HL-60 (cell line): ENCODE measurements around the gene MORC4.
"Not testable (repeated sequence)": the region's sequence is repeated elsewhere in the genome, so short reads cannot be mapped to it uniquely, and the experiment has no call there.

Experiments
- DNase-seq, 2 experiments: peaks; one replicate each; pipeline ENCODE4 v3.0.0-alpha.2; 2010 to 2020; ENCODE audit warnings: low read depth in 1 of 2, low spot score in 1 of 2
- H3K27ac ChIP-seq: fragments of 250-450 bp; sonication (Bioruptor Pico); replicated peaks from 2 replicates; pipeline ENCODE4 v1.5.1; 2020; ENCODE audit warnings: mild to moderate bottlenecking, moderate library complexity
- H3K27me3 ChIP-seq: fragments of 250-450 bp; sonication (Bioruptor Pico); 2 replicates; pipeline ENCODE4 v1.5.1; 2021; ENCODE audit warnings: mild to moderate bottlenecking, moderate library complexity; ENCODE audit not compliant: insufficient read depth, poor library complexity, severe bottlenecking
- H3K4me3 ChIP-seq: replicated peaks from 2 replicates; pipeline ENCODE4 v1.5.1; 2011; ENCODE audit warnings: mild to moderate bottlenecking, control low read depth, low read length; ENCODE audit not compliant: insufficient read depth
- GABPA ChIP-seq: IDR thresholded peaks from 2 replicates; pipeline ENCODE4 v1.6.1; 2012; ENCODE audit warnings: low read depth
- POLR2AphosphoS5 ChIP-seq: IDR thresholded peaks from 2 replicates; pipeline ENCODE4 v1.6.1; 2012; ENCODE audit warnings: low read depth
- SPI1 ChIP-seq: IDR thresholded peaks from 2 replicates; pipeline ENCODE4 v1.6.1; 2012; ENCODE audit warnings: low read depth, mild to moderate bottlenecking, borderline replicate concordance
- TF ChIP-seq, protein P1 (sequence below): IDR thresholded peaks from 2 replicates; pipeline ENCODE4 v1.6.1; 2012; ENCODE audit warnings: low read depth; ENCODE audit not compliant: insufficient replicate concordance
- TF ChIP-seq, protein P2 (sequence below): IDR thresholded peaks from one replicate; pipeline ENCODE4 v1.5.1; 2011; ENCODE audit warnings: low read length, control low read depth, inconsistent platforms; ENCODE audit not compliant: insufficient read depth

MORC4 gene

DNA sequence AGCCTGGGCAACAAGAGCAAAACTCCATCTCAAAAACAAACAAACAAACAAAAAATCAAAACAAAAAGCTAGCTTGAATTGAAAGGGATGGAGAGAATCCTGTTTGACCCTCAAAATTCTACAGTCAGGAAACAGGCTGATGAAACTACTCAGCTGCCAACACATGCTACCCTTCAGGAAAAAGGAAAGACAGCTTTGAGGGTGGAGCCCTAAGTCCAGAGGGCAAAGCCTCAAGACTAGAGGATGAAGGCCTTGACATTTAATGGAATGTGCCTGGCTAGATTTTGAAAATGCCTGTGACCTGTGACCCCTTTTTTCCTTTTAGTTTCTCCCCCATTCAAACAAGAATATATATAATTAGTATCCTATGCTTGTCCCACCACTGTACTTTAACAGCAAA lies 27.1 kb downstream of the MORC4 start:
- Histone ChIP-seq H3K4me3 (no peak overlapping the region), H3K27ac (no peak overlapping the region), H3K27me3 (no peaks in the 10 kb centered on the region)
- no peak for DNase-seq
- TF ChIP-seq POLR2AphosphoS5, result no peak
- TF ChIP-seq, protein P1, sequence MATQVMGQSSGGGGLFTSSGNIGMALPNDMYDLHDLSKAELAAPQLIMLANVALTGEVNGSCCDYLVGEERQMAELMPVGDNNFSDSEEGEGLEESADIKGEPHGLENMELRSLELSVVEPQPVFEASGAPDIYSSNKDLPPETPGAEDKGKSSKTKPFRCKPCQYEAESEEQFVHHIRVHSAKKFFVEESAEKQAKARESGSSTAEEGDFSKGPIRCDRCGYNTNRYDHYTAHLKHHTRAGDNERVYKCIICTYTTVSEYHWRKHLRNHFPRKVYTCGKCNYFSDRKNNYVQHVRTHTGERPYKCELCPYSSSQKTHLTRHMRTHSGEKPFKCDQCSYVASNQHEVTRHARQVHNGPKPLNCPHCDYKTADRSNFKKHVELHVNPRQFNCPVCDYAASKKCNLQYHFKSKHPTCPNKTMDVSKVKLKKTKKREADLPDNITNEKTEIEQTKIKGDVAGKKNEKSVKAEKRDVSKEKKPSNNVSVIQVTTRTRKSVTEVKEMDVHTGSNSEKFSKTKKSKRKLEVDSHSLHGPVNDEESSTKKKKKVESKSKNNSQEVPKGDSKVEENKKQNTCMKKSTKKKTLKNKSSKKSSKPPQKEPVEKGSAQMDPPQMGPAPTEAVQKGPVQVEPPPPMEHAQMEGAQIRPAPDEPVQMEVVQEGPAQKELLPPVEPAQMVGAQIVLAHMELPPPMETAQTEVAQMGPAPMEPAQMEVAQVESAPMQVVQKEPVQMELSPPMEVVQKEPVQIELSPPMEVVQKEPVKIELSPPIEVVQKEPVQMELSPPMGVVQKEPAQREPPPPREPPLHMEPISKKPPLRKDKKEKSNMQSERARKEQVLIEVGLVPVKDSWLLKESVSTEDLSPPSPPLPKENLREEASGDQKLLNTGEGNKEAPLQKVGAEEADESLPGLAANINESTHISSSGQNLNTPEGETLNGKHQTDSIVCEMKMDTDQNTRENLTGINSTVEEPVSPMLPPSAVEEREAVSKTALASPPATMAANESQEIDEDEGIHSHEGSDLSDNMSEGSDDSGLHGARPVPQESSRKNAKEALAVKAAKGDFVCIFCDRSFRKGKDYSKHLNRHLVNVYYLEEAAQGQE, result no peak
- TF ChIP-seq, protein P2, sequence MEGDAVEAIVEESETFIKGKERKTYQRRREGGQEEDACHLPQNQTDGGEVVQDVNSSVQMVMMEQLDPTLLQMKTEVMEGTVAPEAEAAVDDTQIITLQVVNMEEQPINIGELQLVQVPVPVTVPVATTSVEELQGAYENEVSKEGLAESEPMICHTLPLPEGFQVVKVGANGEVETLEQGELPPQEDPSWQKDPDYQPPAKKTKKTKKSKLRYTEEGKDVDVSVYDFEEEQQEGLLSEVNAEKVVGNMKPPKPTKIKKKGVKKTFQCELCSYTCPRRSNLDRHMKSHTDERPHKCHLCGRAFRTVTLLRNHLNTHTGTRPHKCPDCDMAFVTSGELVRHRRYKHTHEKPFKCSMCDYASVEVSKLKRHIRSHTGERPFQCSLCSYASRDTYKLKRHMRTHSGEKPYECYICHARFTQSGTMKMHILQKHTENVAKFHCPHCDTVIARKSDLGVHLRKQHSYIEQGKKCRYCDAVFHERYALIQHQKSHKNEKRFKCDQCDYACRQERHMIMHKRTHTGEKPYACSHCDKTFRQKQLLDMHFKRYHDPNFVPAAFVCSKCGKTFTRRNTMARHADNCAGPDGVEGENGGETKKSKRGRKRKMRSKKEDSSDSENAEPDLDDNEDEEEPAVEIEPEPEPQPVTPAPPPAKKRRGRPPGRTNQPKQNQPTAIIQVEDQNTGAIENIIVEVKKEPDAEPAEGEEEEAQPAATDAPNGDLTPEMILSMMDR, result no peak
- no peak for TF ChIP-seq SPI1
- TF ChIP-seq GABPA, result no peak

DNA sequence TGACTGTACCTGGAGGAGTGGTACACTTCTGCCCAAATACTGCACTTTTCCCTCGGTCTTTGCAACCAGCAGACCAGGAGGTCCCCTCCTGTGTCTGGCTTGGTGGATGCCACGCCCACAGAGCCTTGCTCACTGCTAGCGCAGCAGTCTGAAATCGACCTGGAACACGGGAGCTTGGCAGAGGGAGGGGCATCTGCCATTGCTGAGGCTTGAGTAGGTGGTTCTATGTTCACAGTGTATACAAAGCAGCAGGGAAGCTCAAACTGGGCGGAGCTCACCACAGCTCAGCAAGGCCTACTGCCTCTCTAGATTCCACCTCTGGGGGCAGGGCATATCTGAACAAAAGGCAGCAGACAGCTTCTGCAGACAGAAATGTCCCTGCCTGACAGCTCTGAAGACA lies 33.5 kb downstream of the MORC4 start:
- H3K27me3 ChIP-seq, DNase-seq, H3K4me3 ChIP-seq, H3K27ac ChIP-seq: not testable (repeated sequence)

DNA sequence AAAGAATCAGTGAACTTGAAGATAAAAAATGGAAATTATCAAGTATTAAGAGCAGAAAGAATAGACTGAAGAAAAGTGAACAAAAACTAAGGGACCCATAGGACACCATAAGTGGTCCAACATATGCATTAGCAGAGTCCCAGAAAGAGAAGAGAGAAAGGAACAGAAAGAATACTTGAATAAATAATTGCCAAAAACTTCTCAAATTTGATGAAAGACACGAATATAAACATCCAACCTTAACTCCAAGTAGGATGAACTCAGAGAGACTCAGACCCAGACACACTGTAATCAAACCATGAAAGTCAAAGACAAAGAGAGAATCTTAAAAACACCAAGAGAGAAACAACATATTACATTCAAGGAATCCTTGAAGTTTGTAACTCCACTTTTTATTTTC lies 35.7 kb downstream of the MORC4 start:
- no peak overlapping the region for H3K27ac ChIP-seq
- H3K4me3 ChIP-seq, result no peak overlapping the region
- no peak for TF ChIP-seq GABPA
- TF ChIP-seq, protein P1, result no peak
- TF ChIP-seq, protein P2, result no peak
- no peak for DNase-seq
- H3K27me3 ChIP-seq, result peaks cover 5% of the 10 kb centered on the region

DNA sequence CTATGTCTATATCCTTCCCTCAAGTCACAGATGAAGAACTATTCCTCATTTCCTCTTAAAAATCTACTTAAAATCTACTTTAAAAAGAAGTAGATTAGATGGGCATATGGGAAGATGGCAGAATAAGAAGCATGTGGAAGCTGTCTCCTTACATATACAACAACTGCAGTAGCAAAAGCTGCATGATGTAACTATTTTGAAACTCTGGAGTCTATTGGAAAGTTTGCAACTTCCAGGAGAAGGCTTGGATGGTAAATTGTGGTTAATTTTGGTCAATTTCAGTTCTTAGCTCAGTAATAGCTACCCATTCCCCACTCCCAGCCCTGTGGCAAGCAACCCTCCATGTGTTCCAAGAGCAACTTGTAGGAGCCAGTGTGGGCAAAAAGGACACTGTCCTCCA lies 36.9 kb downstream of the MORC4 start:
- H3K27ac ChIP-seq, result no peak overlapping the region
- peaks cover 5% of the 10 kb centered on the region for H3K27me3 ChIP-seq
- TF ChIP-seq, protein P1, result no peak
- no peak for TF ChIP-seq POLR2AphosphoS5
- TF ChIP-seq, protein P2, result no peak
- TF ChIP-seq SPI1, result no peak
- TF ChIP-seq GABPA, result no peak

More for the DNA sequence above, 36.9 kb downstream of the MORC4 start:
- no peak for DNase-seq
- no peak overlapping the region for H3K4me3 ChIP-seq
